SK-N-SH treated with all-trans-retinoic acid at 6 μM for 48 hours (cell line): Measurements from ENCODE around the gene MACROD1.

Experiments used
- ATAC-seq: fragments of 200-7000 bp; cut with Tn5 transposase; 3 replicates; pipeline ENCODE4 v1.9.1; 2020; ENCODE audit warnings: mild to moderate bottlenecking, moderate library complexity
- ARNTL ChIP-seq: fragments of 450-650 bp; formaldehyde crosslinking; IDR thresholded peaks from 2 replicates; pipeline ENCODE4 v1.5.0; 2020; ENCODE audit warnings: low read depth, mild to moderate bottlenecking, moderate library complexity, borderline replicate concordance
- BACH2 ChIP-seq: fragments of 250-450 bp; sonication (Bioruptor Pico); IDR thresholded peaks from 2 replicates; pipeline ENCODE4 v1.9.0; 2021; ENCODE audit warnings: mild to moderate bottlenecking, borderline replicate concordance
- CREB5 ChIP-seq: fragments of 250-450 bp; sonication (Bioruptor Pico); IDR thresholded peaks from 2 replicates; pipeline ENCODE4 v1.5.1; 2020; ENCODE audit warnings: low read depth, mild to moderate bottlenecking, moderate library complexity
- CSDC2 ChIP-seq: fragments of 250-450 bp; sonication (Bioruptor Pico); IDR thresholded peaks from 2 replicates; pipeline ENCODE4 v1.5.0; 2020; ENCODE audit warnings: mild to moderate bottlenecking, moderate library complexity
- ESRRG ChIP-seq: fragments of 250-450 bp; sonication (Bioruptor Pico); IDR thresholded peaks from 2 replicates; pipeline ENCODE4 v1.6.1; 2021; ENCODE audit warnings: mild to moderate bottlenecking
- GLIS3 ChIP-seq: fragments of 250-450 bp; sonication (Bioruptor Pico); IDR thresholded peaks from 2 replicates; pipeline ENCODE4 v1.5.0; 2020; ENCODE audit warnings: mild to moderate bottlenecking, moderate library complexity
- ISL1 ChIP-seq: fragments of 250-450 bp; sonication (Bioruptor Pico); IDR thresholded peaks from 2 replicates; pipeline ENCODE4 v2.1.2; 2022; ENCODE audit warnings: mild to moderate bottlenecking, moderate library complexity
- OSR1 ChIP-seq: fragments of 250-450 bp; sonication (Bioruptor Pico); IDR thresholded peaks from 2 replicates; pipeline ENCODE4 v1.8.0; 2022; ENCODE audit warnings: moderate library complexity, mild to moderate bottlenecking, inconsistent platforms
- PATZ1 ChIP-seq: fragments of 250-450 bp; sonication (Bioruptor Pico); IDR thresholded peaks from 2 replicates; pipeline ENCODE4 v1.8.0; 2020; ENCODE audit warnings: mild to moderate bottlenecking, moderate library complexity, borderline replicate concordance
- PPARA ChIP-seq: fragments of 250-450 bp; sonication (Bioruptor Pico); IDR thresholded peaks from 2 replicates; pipeline ENCODE4 v1.5.0; 2020; ENCODE audit warnings: mild to moderate bottlenecking, borderline replicate concordance
- RARB ChIP-seq: fragments of 250-450 bp; sonication (Bioruptor Pico); IDR thresholded peaks from 2 replicates; pipeline ENCODE4 v1.8.0; 2021; ENCODE audit warnings: mild to moderate bottlenecking, moderate library complexity
- SNAI2 ChIP-seq: fragments of 250-450 bp; sonication (Bioruptor Pico); IDR thresholded peaks from 2 replicates; pipeline ENCODE4 v1.5.0; 2020; ENCODE audit warnings: mild to moderate bottlenecking, moderate library complexity
- TCF4 ChIP-seq: fragments of 250-450 bp; sonication (Bioruptor Pico); IDR thresholded peaks from 2 replicates; pipeline ENCODE4 v1.8.0; 2021; ENCODE audit warnings: mild to moderate bottlenecking, moderate library complexity, borderline replicate concordance
- TOX ChIP-seq: fragments of 250-450 bp; sonication (Bioruptor Pico); IDR thresholded peaks from 2 replicates; pipeline ENCODE4 v1.8.0; 2021; ENCODE audit warnings: mild to moderate bottlenecking, moderate library complexity, borderline replicate concordance
- TSHZ2 ChIP-seq: fragments of 250-450 bp; sonication (Bioruptor Pico); IDR thresholded peaks from 2 replicates; pipeline ENCODE4 v1.5.0; 2020; ENCODE audit warnings: mild to moderate bottlenecking, moderate library complexity
- ZC3H10 ChIP-seq: fragments of 250-450 bp; sonication (Bioruptor Pico); IDR thresholded peaks from 2 replicates; pipeline ENCODE4 v1.5.1; 2021; ENCODE audit warnings: mild to moderate bottlenecking, moderate library complexity
- ZFP3 ChIP-seq: fragments of 250-450 bp; sonication (Bioruptor Pico); IDR thresholded peaks from 2 replicates; pipeline ENCODE4 v1.5.0; 2020; ENCODE audit warnings: mild to moderate bottlenecking, moderate library complexity
- ZFP30 ChIP-seq: fragments of 450-650 bp; formaldehyde crosslinking; IDR thresholded peaks from 2 replicates; pipeline ENCODE4 v1.5.0; 2022; ENCODE audit warnings: mild to moderate bottlenecking, moderate library complexity
- ZNF565 ChIP-seq: fragments of 450-650 bp; formaldehyde crosslinking; conservative IDR thresholded peaks from 2 replicates; pipeline ENCODE4 v1.5.0; 2020; ENCODE audit warnings: low read depth, mild to moderate bottlenecking, moderate library complexity
- ZNF70 ChIP-seq: fragments of 450-650 bp; formaldehyde crosslinking; IDR thresholded peaks from 2 replicates; pipeline ENCODE4 v1.5.0; 2020; ENCODE audit warnings: mild to moderate bottlenecking, moderate library complexity
- ZNF8 ChIP-seq: fragments of 450-650 bp; formaldehyde crosslinking; IDR thresholded peaks from 2 replicates; pipeline ENCODE4 v1.5.0; 2020; ENCODE audit warnings: mild to moderate bottlenecking, moderate library complexity
- TF ChIP-seq, protein P1 (sequence below): fragments of 250-450 bp; sonication (Bioruptor Pico); IDR thresholded peaks from 2 replicates; pipeline ENCODE4 v1.5.1; 2021; ENCODE audit warnings: mild to moderate bottlenecking, moderate library complexity

Gene MACROD1

DNA sequence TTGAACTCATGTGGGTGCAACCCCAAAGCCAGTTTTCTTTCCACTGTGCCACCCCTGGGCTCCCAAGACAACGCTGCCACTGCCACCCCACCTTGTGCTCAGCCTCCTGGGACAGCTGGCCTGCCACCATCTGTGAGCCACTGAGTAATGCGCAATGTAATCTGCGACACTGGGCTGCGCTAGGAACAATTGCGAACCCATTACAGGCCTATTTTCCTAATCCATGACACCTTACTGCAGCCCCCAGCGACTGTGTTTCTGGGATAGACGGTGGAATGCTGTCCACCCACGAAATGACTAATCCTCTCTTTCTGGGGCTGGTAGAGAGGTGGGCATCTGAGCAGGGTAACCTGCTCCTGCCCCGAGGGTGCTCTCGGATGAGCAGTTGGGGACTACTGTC, 108.0 kb downstream of the MACROD1 start:
- ATAC-seq = peak; percentile 2; the same call in 2 of the 3 replicates
- TF ChIP-seq TSHZ2 (CRISPR knock-in tag) (no peak), ZNF565 (CRISPR knock-in tag) (no peak), TOX (no peak), SNAI2 (CRISPR knock-in tag) (no peak), ARNTL (CRISPR knock-in tag) (no peak), ZC3H10 (CRISPR knock-in tag) (no peak), GLIS3 (no peak), ESRRG (CRISPR knock-in tag) (no peak), ZNF70 (no peak), BACH2 (CRISPR knock-in tag) (no peak), ZFP30 (CRISPR knock-in tag) (no peak), ZFP3 (CRISPR knock-in tag) (no peak), OSR1 (CRISPR knock-in tag) (no peak), TCF4 (CRISPR knock-in tag) (no peak), ISL1 (CRISPR knock-in tag) (no peak), RARB (no peak)
- TF ChIP-seq, protein P1, sequence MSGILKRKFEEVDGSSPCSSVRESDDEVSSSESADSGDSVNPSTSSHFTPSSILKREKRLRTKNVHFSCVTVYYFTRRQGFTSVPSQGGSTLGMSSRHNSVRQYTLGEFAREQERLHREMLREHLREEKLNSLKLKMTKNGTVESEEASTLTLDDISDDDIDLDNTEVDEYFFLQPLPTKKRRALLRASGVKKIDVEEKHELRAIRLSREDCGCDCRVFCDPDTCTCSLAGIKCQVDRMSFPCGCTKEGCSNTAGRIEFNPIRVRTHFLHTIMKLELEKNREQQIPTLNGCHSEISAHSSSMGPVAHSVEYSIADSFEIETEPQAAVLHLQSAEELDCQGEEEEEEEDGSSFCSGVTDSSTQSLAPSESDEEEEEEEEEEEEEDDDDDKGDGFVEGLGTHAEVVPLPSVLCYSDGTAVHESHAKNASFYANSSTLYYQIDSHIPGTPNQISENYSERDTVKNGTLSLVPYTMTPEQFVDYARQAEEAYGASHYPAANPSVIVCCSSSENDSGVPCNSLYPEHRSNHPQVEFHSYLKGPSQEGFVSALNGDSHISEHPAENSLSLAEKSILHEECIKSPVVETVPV (CRISPR knock-in tag) = no peak

DNA sequence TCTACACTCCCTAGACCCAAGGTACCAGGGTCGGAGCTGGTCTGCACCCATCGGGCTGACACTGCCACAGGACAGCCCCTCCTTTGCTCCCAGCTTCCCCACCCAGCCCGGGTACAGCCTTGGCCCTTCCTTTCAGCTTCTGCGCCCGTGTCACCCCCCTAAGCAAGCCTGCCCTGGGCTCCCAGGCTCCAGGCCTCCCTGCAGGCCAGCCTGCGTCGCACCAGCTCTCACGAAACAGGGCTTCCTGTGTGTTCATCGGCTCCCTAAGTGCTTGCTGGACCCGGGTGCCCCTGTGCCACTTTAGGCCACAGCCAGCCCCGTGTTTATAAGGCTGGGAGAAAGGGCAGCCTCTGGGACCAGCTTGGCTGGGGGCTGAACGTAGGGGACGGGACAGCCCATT, 109.1 kb downstream of the MACROD1 start:
- TF ChIP-seq, protein P1 (CRISPR knock-in tag) = no peak
- no peak for TF ChIP-seq ZNF8 (CRISPR knock-in tag)
- no peak for ATAC-seq

GRCh38 chr11:64056213-64056785, 109.6 kb downstream of the MACROD1 start:
- no peak for ATAC-seq
- TF ChIP-seq RARB (no peak), ZNF8 (CRISPR knock-in tag) (no peak), BACH2 (CRISPR knock-in tag) (no peak), ESRRG (CRISPR knock-in tag) (no peak), SNAI2 (CRISPR knock-in tag) (no peak), CREB5 (CRISPR knock-in tag) (no peak), ARNTL (CRISPR knock-in tag) (no peak), PATZ1 (no peak), ZNF565 (CRISPR knock-in tag) (no peak), OSR1 (CRISPR knock-in tag) (no peak), ZFP30 (CRISPR knock-in tag) (no peak), TOX (no peak), GLIS3 (no peak), CSDC2 (CRISPR knock-in tag) (no peak), ZNF70 (no peak), PPARA (no peak), ZC3H10 (CRISPR knock-in tag) (no peak), ISL1 (CRISPR knock-in tag) (no peak), TSHZ2 (CRISPR knock-in tag) (no peak)
- TF ChIP-seq, protein P1 (CRISPR knock-in tag) = no peak
- TF ChIP-seq, all 23 proteins: peak for 0
